ENCODE results near the gene SIGLEC8. TPM values are rescaled to one million over a fixed set of nuclear protein-coding genes. Genes with fewer than 3 reads are reported as not detected.

Gene SIGLEC8
- total and polyA plus RNA-seq, 9 of the 15 experiments (the other 6 are each of a cell fraction or from before 2014, with no cell fraction given), result 0.04 to 0.65 (median 0.39) TPM

GRCh38 chr19:51441410-51442390 lies 16.6 kb downstream of the SIGLEC8 start (continued):
- TF ChIP-seq BACH1 (tag; IDR thresholded peaks at IDR 0.05), result peak; percentile 59; the same call in 1 of the 2 replicates
- TF ChIP-seq HOXB6 (CRISPR knock-in tag; IDR thresholded peaks at IDR 0.05; ENCODE audit: borderline replicate concordance), result no peak
- no peak for TF ChIP-seq MYNN (IDR thresholded peaks at IDR 0.05)
- no peak for TF ChIP-seq MYNN (CRISPR knock-in tag; IDR thresholded peaks at IDR 0.05)
- peak in 1 of 2 experiments; percentile 33; a peak in 2 of 4 replicates for TF ChIP-seq KDM1A (IDR thresholded peaks at IDR 0.05)
- TF ChIP-seq ZNF75A (CRISPR knock-in tag; IDR thresholded peaks at IDR 0.05), result no peak
- no peak for TF ChIP-seq POLR2H (tag; IDR thresholded peaks at IDR 0.05; ENCODE audit: low read depth)
- no peak for TF ChIP-seq HBP1 (CRISPR knock-in tag; IDR thresholded peaks at IDR 0.05)
- TF ChIP-seq SMARCE1 (IDR thresholded peaks at IDR 0.05), result no peak
- no peak; the same call in 1 of the 2 replicates for TF ChIP-seq NKRF (IDR thresholded peaks at IDR 0.05; ENCODE audit: borderline replicate concordance)
- no peak for TF ChIP-seq FOS (IDR thresholded peaks at IDR 0.05; ENCODE audit: extremely low read depth, insufficient read length)
- TF ChIP-seq BMI1 (IDR thresholded peaks at IDR 0.05; ENCODE audit: low read length), result no peak
- no peak for TF ChIP-seq XRCC3 (IDR thresholded peaks at IDR 0.05)
- TF ChIP-seq MCM2 (IDR thresholded peaks at IDR 0.05; ENCODE audit: low read depth), result no peak
- no peak for TF ChIP-seq IFI16 (CRISPR knock-in tag; IDR thresholded peaks at IDR 0.05)
- 0 out of 2 replicates have a peak, but pooled peaks have one; percentile 60 for TF ChIP-seq TRIM28 (IDR thresholded peaks at IDR 0.05)
- no peak for TF ChIP-seq ETS1 (conservative IDR thresholded peaks at IDR 0.05; ENCODE audit: control insufficient read depth, low read depth, low read length)
- TF ChIP-seq SRSF3 (IDR thresholded peaks at IDR 0.05; ENCODE audit: insufficient read depth, low read length), result no peak
- TF ChIP-seq RFX1 (IDR thresholded peaks at IDR 0.05), result no peak
- TF ChIP-seq GMEB1 (CRISPR knock-in tag; IDR thresholded peaks at IDR 0.05), result no peak
- TF ChIP-seq RAD51 (IDR thresholded peaks at IDR 0.05; ENCODE audit: borderline replicate concordance, low read depth), result no peak
- 0 out of 2 replicates have a peak, but pooled peaks have one; percentile 44 for TF ChIP-seq POLR2A (conservative IDR thresholded peaks at IDR 0.05)
- TF ChIP-seq CGGBP1 (CRISPR knock-in tag; IDR thresholded peaks at IDR 0.05), result no peak

Data from K562 (cell line).